Neural cell (in vitro differentiated cells): Measurements from ENCODE around the gene HPDL. TPM values are rescaled to one million over a fixed set of nuclear protein-coding genes. Genes with fewer than 3 reads are reported as not detected.

Source experiments
- H2AFZ ChIP-seq: fragments of 200-600, 300-800 bp; sonication (generic), shearing (Covaris generic); 2 replicates; pipeline ENCODE4 v1.6.0; 2014; ENCODE audit warnings: low read depth, mild to moderate bottlenecking, antibody characterized with exemption, low read length, moderate library complexity
- H3F3A ChIP-seq: fragments of 200-600 bp; shearing (Covaris generic); 2 replicates; pipeline ENCODE4 v1.6.1; 2016; ENCODE audit warnings: mild to moderate bottlenecking, moderate library complexity, mixed read lengths, antibody characterized with exemption, low read length; ENCODE audit not compliant: insufficient read depth, poor library complexity, severe bottlenecking
- H3K27ac ChIP-seq: fragments of 200-600, 300-800 bp; sonication (generic), shearing (Covaris generic); 2 replicates; pipeline ENCODE4 v1.5.1; 2014; ENCODE audit warnings: mild to moderate bottlenecking, low read length, moderate library complexity
- H3K27me3 ChIP-seq: fragments of 300-800, 200-600 bp; sonication (generic), shearing (Covaris generic); 2 replicates; pipeline ENCODE4 v1.6.0; 2014; ENCODE audit warnings: mild to moderate bottlenecking, low read depth, low read length, moderate library complexity; ENCODE audit not compliant: insufficient read depth
- H3K36me3 ChIP-seq: fragments of 300-800, 200-600 bp; sonication (generic), shearing (Covaris generic); 2 replicates; pipeline ENCODE4 v1.5.1; 2014; ENCODE audit warnings: mild to moderate bottlenecking, antibody characterized with exemption, low read length, moderate library complexity; ENCODE audit not compliant: insufficient read depth
- H3K4me2 ChIP-seq: fragments of 300-800, 200-600 bp; sonication (generic), shearing (Covaris generic); 2 replicates; pipeline ENCODE4 v1.6.0; 2014; ENCODE audit warnings: mild to moderate bottlenecking, low read length
- H3K4me3 ChIP-seq: fragments of 300-800, 200-600 bp; sonication (generic), shearing (Covaris generic); 2 replicates; pipeline ENCODE4 v1.5.1; 2014; ENCODE audit warnings: mild to moderate bottlenecking, low read length, moderate library complexity
- H3K79me2 ChIP-seq: fragments of 200-600 bp; shearing (Covaris generic); replicated peaks from 2 replicates; pipeline ENCODE4 v1.6.0; 2014; ENCODE audit warnings: mild to moderate bottlenecking, low read length, moderate library complexity; ENCODE audit not compliant: insufficient read depth
- H3K9ac ChIP-seq: fragments of 300-800, 200-600 bp; sonication (generic), shearing (Covaris generic); 2 replicates; pipeline ENCODE4 v1.6.1; 2016; ENCODE audit warnings: mild to moderate bottlenecking, low read length, mixed read lengths
- H3K9me2 ChIP-seq: fragments of 200-600 bp; shearing (Covaris generic); 2 replicates; pipeline ENCODE4 v1.6.1; 2016; ENCODE audit warnings: mild to moderate bottlenecking, low read length, mixed read lengths; ENCODE audit not compliant: insufficient read depth
- H3K9me3 ChIP-seq: fragments of 200-600, 300-800 bp; sonication (generic), shearing (Covaris generic); 2 replicates; pipeline ENCODE4 v1.6.1; 2016; ENCODE audit warnings: mild to moderate bottlenecking, mixed run types, low read length, moderate library complexity, mixed read lengths
- H4K20me1 ChIP-seq: fragments of 200-600 bp; shearing (Covaris generic); 2 replicates; pipeline ENCODE4 v1.6.1; 2016; ENCODE audit warnings: mild to moderate bottlenecking, mixed run types; ENCODE audit not compliant: insufficient read depth
- EP300 ChIP-seq: fragments of 450-650 bp; conservative IDR thresholded peaks from 2 replicates; pipeline ENCODE4 v1.6.1; 2014; ENCODE audit warnings: antibody characterized with exemption, mild to moderate bottlenecking, moderate library complexity; ENCODE audit not compliant: poor library complexity, severe bottlenecking
- EZH2 ChIP-seq: fragments of 200-600, 300-800 bp; shearing (Covaris generic), sonication (generic); IDR thresholded peaks from 2 replicates; pipeline ENCODE4 v1.6.1; 2014; ENCODE audit warnings: antibody characterized with exemption, low read length, borderline replicate concordance, mild to moderate bottlenecking; ENCODE audit not compliant: insufficient read depth, poor library complexity, severe bottlenecking
- MXI1 ChIP-seq: fragments of 450-650 bp; conservative IDR thresholded peaks from 2 replicates; pipeline ENCODE4 v1.6.1; 2014; ENCODE audit warnings: antibody characterized with exemption, mild to moderate bottlenecking; ENCODE audit not compliant: poor library complexity, severe bottlenecking
- POLR2AphosphoS5 ChIP-seq: IDR thresholded peaks from 2 replicates; pipeline ENCODE4 v1.6.1; 2012
- SMC3 ChIP-seq: fragments of 450-650 bp; conservative IDR thresholded peaks from 2 replicates; pipeline ENCODE4 v1.6.1; 2014; ENCODE audit warnings: antibody characterized with exemption, mild to moderate bottlenecking, moderate library complexity; ENCODE audit not compliant: poor library complexity
- TAF1 ChIP-seq: IDR thresholded peaks from 2 replicates; pipeline ENCODE4 v1.6.1; 2012; ENCODE audit warnings: low read depth
- polyA plus RNA-seq: library from polyadenylated mRNA; depleted of rRNA; stranded (reverse); fragments of >200 nt; gene quantifications from 2 replicates; pipeline ENCODE4 v1.2.3, GENCODE V29; 2014
- TF ChIP-seq, protein P1 (sequence below): fragments of 450-650 bp; IDR thresholded peaks from 2 replicates; pipeline ENCODE4 v1.5.1; 2014; ENCODE audit warnings: antibody characterized with exemption, mild to moderate bottlenecking, moderate library complexity; ENCODE audit not compliant: poor library complexity, severe bottlenecking
- TF ChIP-seq, protein P2 (sequence below): IDR thresholded peaks from 2 replicates; pipeline ENCODE4 v1.6.1; 2012; ENCODE audit warnings: borderline replicate concordance

The HPDL gene
- polyA plus RNA-seq, 1 donor from 2014 or later: not detected

- TF ChIP-seq, protein P1, sequence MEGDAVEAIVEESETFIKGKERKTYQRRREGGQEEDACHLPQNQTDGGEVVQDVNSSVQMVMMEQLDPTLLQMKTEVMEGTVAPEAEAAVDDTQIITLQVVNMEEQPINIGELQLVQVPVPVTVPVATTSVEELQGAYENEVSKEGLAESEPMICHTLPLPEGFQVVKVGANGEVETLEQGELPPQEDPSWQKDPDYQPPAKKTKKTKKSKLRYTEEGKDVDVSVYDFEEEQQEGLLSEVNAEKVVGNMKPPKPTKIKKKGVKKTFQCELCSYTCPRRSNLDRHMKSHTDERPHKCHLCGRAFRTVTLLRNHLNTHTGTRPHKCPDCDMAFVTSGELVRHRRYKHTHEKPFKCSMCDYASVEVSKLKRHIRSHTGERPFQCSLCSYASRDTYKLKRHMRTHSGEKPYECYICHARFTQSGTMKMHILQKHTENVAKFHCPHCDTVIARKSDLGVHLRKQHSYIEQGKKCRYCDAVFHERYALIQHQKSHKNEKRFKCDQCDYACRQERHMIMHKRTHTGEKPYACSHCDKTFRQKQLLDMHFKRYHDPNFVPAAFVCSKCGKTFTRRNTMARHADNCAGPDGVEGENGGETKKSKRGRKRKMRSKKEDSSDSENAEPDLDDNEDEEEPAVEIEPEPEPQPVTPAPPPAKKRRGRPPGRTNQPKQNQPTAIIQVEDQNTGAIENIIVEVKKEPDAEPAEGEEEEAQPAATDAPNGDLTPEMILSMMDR: no peak
- no peak overlapping the region for H3K4me2 ChIP-seq
- no peaks in the 10 kb centered on the region for H3K9me3 ChIP-seq
- H3K27me3 ChIP-seq: no peaks in the 10 kb centered on the region
- no peaks in the 10 kb centered on the region for H3K79me2 ChIP-seq
- no peaks in the 10 kb centered on the region for H4K20me1 ChIP-seq
- no peaks in the 10 kb centered on the region for H3F3A ChIP-seq
- H3K4me3 ChIP-seq: no peak overlapping the region
- H3K36me3 ChIP-seq: no peaks in the 10 kb centered on the region
- H3K9me2 ChIP-seq: no peaks in the 10 kb centered on the region
- H3K9ac ChIP-seq: no peak overlapping the region
- no peak overlapping the region for H3K27ac ChIP-seq
- H2AFZ ChIP-seq: no peak overlapping the region
Observed at GRCh38 chr1:45328680-45329079, 2.0 kb downstream of the HPDL start.

DNA sequence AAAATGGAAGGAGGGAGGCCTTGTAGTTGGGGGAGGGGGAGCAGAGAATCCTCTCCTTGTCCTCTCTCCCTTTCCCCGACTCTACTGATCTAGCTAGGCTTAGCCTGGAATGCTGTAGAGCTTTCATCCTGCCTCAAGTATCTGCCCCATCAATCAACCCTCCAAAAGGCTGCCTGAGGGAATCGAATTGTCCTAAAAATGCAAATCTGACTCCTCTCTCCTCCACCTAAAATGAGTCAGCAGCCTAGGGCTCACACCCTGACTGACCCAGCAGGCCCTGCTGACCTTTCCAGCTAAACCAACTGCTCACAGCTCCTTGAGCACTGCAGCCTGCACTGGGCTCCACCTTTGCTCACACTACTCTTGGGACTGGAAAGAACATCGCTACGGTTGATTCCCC, 2.8 kb downstream of the HPDL start:
- no peak overlapping the region for H3K27ac ChIP-seq
- TF ChIP-seq, protein P1: no peak
- no peak for TF ChIP-seq POLR2AphosphoS5
- no peak for TF ChIP-seq EP300
- TF ChIP-seq TAF1: no peak
- no peak for TF ChIP-seq SMC3
- TF ChIP-seq MXI1: no peak
- TF ChIP-seq, protein P2, sequence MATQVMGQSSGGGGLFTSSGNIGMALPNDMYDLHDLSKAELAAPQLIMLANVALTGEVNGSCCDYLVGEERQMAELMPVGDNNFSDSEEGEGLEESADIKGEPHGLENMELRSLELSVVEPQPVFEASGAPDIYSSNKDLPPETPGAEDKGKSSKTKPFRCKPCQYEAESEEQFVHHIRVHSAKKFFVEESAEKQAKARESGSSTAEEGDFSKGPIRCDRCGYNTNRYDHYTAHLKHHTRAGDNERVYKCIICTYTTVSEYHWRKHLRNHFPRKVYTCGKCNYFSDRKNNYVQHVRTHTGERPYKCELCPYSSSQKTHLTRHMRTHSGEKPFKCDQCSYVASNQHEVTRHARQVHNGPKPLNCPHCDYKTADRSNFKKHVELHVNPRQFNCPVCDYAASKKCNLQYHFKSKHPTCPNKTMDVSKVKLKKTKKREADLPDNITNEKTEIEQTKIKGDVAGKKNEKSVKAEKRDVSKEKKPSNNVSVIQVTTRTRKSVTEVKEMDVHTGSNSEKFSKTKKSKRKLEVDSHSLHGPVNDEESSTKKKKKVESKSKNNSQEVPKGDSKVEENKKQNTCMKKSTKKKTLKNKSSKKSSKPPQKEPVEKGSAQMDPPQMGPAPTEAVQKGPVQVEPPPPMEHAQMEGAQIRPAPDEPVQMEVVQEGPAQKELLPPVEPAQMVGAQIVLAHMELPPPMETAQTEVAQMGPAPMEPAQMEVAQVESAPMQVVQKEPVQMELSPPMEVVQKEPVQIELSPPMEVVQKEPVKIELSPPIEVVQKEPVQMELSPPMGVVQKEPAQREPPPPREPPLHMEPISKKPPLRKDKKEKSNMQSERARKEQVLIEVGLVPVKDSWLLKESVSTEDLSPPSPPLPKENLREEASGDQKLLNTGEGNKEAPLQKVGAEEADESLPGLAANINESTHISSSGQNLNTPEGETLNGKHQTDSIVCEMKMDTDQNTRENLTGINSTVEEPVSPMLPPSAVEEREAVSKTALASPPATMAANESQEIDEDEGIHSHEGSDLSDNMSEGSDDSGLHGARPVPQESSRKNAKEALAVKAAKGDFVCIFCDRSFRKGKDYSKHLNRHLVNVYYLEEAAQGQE: no peak
- no peak for TF ChIP-seq EZH2
- H3K79me2 ChIP-seq: no peaks in the 10 kb centered on the region
- H3K27me3 ChIP-seq: no peaks in the 10 kb centered on the region
- no peak overlapping the region for H3K9ac ChIP-seq
- no peaks in the 10 kb centered on the region for H4K20me1 ChIP-seq
- H3K36me3 ChIP-seq: no peaks in the 10 kb centered on the region
- no peaks in the 10 kb centered on the region for H3K9me3 ChIP-seq
- no peak overlapping the region for H2AFZ ChIP-seq
- no peaks in the 10 kb centered on the region for H3F3A ChIP-seq
- H3K4me2 ChIP-seq: no peak overlapping the region
- H3K9me2 ChIP-seq: no peaks in the 10 kb centered on the region
- H3K4me3 ChIP-seq: no peak overlapping the region
